Activated CD4-positive, alpha-beta T cell treated with anti-CD3 and anti-CD28 coated beads for 24 hours (primary cell): Measurements from ENCODE around the gene SERBP1.
A peak's percentile ranks its signal among the peaks of the same experiment; 100 is the strongest.
"Not testable (repeated sequence)": the region's sequence is repeated elsewhere in the genome, so short reads cannot be mapped to it uniquely, and the experiment has no call there.

Experiments
- DNase-seq, 2 donors: peaks; one replicate each; pipeline ENCODE4 v3.0.0-alpha.2; 2020; ENCODE audit warnings: low read depth in 2 of 2

The SERBP1 gene

DNA sequence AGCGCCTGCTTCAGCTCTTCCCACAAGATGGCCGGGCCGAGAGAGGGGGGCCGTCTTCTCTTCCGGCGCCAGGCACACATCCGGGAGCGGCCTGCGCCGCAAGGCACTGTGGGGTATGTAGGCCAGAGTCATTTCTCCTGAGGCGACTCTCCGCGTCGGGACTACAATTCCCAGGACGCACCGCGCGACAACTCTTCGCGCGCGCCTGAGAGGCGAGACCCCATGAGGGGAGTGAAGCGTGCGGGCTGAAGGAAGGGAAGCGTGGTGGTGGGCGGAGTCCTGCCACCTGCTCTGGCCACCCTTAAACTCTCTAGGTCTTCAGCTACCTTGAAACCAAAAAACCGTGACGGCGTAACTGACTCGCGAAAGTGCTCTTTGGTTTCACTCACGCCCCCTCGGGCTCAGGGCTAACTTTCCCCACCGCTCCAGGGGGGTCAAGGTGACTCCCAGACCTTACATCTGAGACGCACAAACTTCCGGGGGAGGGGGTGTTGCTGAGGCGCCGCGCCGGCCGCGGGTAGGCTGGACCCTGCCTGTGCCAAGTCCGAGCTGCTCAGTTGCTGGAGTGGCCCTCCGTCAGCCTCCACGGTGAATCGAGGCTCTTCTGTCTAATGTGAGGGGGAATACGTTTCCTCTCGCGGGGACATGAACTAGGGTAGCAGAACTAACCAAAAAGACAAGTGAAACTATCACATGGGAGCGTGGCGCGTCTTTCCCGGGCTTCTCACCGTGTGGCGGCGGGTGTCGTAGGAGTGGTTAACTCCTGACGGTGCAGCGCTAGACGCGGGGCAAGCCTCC lies at the start of gene SERBP1:
TSS of gene SERBP1 (minus strand) at position 45 of the 798 bp plus-strand sequence. CDS start 102 bp downstream, outside the sequence.
- peak; percentile 87 for DNase-seq

DNA sequence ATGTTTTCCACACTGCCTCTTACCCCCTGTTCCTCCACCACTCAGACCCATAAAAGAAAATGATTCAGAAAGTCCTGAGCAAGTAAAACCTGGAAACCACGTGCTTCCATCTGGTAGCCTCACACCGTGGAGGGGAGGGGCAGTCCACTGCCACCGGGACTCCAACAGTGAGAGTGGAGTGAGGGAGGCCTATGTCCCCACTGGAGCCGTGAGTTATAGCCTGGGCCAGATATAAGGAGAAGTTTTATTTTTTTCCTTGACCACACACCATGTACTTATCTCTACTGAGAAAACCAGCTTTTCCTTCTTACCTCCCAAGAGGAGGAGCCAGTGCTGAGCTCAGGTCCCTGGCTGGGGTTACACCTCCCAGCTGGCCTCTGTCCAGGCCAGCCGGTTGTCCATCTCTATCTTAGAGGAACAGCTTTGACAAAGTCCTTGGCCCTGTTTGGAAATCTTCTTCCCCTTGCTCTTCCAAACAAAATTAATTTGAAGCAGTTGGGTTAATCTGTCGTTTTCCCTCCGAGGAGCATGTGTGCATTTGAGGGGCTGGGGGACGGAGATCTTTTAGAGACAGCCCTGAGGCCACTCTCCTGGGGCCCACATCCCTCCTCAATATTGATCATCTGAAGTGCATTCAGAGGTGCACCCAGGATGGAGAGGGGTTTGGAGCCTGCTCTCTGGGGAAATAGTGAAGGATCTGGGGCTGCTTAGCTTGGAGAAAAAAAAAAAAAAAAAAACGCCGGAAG lies 49.1 kb upstream of the SERBP1 start:
- DNase-seq, result no peak

DNA sequence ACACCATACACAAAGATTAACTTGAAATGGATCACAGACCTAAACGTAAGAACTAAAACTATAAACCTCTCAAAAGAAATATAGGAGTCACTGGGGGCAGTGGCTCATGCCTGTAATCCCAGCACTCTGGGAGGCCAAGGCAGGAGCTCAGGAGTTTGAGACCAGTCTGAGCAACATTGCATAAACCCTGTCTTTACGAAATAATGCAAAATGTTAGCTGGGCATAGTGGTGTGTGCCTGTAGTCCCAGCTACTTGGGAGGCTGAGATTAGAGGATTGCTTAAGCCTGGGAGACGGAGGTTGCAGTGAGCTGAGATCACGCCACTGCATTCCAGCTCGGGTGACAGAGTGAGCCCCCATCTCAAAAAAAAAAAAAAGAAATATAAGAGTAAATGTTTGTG lies 46.7 kb upstream of the SERBP1 start:
- DNase-seq, result no peak

DNA sequence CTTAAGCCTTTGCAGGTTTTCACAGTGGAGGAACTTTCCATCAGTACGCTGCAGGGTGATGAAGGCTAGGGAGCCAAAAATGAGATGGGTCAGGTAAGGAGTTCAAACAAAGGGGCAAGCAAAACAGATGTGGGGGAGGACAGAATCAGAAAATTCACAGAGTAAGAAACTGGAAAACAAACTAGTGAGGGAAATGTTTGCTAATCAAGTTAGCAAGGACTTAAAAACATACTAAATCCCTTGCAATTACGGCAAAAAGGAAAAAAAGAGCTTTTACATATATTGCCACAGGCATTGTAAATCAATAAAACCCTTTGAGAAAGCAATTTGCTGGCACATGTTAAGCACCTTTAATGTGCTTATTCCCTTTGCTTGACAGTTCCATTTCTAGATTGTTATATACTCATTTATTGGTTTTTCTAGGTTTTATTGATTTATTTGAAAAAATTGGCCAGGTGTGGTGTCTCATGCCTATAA lies 45.8 kb upstream of the SERBP1 start:
- DNase-seq, result no peak

DNA sequence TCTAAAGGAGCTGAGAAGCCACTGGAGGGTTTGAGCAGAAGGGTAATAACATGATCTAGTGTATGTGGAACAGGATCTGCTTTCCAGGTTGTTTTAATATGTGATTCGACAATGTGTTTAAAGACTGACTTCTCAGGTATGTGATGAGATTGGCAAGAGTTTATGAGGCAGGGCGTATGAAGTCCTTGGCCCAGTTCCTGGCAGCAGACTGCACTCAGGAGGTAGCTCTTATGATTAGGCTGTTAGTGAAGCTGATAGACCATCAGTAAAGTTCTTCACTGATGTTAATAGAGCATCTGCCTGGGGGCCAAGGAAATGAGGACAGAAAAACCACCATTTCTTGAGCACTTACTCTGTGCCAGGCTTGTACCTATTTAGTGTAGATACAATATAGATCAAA lies 41.9 kb upstream of the SERBP1 start:
- no peak for DNase-seq

DNA sequence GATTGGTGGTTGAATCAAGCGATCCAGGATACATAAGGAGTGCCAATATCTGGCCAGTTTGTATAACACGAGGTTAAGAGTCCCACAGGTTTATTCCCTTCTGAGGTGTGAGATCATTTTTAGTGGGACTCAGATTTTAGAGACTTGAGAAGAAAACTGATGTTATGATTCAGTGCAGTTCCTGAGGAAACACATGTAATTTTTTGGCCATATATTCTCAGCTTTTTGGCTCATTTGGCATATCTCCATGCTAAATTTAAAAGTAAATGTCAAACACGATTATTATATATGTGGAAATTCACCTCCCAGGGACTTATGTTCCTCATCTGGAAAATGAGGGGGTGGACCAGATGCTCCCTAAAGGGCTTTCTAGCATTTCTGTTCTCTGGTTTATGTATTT lies 39.2 kb upstream of the SERBP1 start:
- no peak for DNase-seq

DNA sequence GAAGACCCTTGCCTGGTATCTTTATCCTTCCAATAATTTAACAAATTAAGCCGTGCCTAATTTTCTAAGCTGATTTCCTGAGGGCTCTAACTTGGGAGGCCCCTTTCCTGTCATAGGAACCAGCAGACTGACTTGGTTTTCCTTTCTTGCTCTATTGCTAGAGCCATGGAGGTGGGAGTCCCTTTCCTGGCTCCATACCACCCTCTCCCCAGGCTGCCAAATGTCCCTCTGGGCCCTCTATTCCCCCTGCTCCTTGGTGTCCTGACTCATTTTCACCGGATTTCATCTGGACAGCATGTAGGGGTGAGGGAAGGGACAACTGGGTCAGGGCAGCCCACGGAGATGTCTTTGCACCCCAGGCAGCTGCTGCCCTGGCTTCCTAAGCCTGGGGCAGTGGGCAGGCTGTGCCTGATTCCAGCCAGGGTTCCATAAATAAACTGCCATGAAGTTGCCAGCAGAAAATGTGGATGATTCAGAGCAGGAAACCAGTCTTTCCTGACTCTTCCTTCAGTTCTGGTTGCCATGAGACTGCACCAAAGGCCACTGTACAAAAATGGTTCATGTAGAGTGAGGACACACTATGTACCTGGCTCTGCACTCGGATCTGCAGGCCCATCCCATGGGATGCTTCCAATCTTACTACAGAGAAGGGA lies 38.0 kb upstream of the SERBP1 start:
- DNase-seq, result no peak

DNA sequence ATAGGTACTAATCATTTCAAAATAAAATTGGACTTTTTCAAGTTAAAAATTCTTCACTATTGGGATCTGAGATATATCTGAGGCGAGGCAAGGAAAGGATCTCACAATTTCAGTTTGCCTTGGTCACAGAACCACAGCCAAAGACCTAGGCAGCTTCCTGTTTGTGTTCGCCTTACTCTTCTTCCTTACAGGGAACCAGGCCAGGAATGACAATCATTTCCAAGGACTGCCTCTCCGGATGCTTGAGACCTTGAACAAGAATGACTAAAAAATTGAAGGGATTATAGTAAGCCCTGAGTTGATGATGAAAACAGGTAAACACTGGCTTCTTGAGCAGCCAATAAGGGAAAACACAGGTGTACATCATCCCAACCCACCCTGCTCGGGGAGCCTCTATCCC lies 35.2 kb upstream of the SERBP1 start:
- DNase-seq, result no peak

DNA sequence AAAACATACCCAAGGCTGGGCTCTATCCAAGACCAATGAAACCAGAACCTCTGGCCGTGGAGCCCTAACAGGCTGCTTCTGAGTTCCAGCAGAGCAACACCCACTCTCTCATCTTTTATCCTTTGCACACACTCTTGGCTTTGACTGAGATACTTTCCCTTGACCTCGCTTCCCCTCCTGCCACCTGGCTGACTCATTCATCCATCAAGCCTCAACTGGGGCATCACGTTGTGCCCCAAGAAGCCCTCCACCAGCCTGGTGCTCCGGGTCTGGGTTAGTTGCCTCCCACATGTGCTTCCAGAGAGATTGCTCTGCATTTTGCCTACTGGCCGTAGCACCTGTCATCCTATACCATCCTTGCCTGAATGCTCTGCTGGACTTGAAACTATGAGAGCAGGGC lies 34.5 kb upstream of the SERBP1 start:
- DNase-seq, result no peak

DNA sequence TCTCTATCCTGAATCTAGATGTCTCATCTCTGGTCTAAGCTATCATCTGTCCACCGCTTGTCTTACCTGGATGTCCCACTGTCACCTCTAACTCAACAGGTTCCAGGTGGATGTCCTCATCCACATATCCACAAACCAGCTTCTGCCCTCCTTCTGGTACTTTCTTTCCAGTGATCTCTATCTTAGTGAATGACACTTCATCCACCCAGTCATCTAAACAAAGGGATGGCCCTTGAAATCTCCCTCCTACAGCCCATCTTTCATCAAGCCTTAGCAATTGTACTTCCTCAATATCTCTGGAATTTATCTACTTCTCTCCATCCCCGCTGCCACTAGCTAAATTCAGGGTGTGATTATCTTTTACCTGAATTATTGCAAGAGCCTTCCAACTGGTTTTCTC lies 33.9 kb upstream of the SERBP1 start:
- no peak for DNase-seq

DNA sequence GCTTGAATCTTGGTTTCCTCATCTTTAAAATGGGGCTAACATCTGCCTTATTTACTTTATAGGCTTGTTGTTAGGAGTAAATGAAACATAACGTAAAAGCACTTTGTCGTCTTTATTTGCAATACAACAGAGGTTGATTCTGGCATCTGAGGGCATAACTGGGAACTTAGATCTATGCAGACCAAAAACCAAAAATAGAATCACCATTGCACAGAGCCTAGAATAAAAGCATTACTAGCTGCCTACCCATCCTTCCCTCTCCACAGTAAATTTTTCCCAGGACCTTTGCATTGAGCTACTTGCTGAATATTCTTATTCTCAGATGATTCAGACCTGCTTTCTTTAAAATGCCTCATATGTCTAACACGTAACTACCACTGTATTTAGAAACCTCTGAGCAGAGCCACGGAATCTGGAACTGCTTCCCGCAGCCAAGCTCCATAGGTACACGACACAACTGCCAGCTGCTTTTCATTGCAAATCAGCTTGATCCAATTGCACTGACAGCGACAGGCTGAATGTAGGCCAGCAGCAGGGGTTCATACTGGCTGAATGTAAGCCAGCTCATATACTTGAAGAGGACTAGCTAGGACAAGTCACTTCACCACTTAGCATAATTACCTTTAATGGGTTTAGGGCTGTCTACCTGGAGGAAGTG lies 33.2 kb upstream of the SERBP1 start:
- DNase-seq, result no peak

DNA sequence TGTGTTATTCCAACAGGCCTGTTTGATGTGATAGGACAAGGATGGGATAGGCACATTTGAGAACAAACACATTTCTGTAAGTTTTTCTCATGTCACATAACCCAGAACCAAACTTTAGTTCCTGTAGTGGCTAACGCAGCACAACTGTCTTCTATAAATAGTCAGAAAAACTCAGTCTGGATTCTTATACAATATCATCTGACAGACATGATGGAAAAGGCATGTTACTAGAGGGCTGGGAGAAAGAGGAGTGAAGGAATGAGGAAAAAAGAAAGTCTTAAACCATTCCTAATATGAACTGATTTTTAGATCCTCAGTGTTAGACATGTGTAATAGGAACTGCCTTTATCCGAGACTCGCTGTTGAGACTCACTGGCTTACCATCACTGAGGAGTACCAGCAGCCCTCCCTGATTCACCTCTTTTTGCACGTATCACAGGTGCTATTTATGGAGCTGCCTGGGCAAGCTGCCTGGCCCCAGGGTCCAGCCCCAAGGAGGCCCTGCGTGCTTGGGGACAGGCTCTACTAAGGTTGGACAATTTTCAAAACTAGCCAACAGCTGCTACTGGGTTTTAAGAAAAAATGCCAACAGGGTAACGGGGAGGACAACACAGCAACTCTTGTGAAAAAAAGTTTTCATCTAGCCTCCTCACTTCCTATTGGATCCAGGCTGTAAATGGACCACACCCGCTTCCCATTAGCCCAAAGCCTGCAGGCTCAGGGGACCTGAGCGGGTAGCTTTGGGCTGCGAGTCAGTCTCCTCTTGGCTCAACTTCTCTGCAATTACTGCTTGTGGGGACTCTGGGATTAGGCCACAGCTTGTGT lies 30.7 kb upstream of the SERBP1 start:
- DNase-seq, result no peak

DNA sequence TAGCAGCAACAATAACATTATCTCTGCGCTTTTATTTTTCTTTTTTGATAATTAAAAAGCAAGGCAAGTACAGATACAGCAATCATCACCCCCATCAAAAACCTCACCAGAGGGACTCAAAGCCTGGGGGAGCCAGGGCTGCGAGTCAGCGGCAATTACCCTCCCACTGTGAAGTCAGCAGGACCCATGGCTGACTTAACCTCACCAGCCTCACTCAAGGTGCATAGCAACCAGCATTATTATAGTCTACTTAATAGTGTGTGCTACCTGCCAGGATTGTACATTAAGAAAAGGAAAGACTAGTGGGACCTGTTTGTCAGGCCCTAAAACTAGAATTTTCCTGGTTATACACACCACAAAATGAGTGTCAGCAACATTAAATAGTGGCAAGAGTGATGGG lies 28.9 kb upstream of the SERBP1 start:
- DNase-seq, result no peak

DNA sequence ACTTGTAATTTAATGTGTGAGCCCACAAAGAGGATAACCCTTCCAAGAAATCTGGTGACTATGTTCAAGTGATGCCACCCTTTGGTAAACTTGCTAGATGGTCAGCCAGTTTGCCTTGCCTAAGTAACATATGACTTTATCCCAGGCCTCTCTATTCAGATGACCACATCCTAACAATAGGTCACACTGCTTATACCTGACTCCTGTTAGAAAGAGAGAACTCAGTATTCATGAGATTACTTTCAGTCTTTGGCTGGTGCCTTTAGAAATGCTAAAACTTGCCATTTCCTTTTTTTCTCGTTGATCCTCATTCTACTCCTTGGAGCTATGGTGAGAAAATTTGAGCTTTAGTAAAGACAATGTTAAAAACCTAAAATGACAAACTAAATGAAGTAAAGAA lies 28.5 kb upstream of the SERBP1 start:
- DNase-seq, result no peak

DNA sequence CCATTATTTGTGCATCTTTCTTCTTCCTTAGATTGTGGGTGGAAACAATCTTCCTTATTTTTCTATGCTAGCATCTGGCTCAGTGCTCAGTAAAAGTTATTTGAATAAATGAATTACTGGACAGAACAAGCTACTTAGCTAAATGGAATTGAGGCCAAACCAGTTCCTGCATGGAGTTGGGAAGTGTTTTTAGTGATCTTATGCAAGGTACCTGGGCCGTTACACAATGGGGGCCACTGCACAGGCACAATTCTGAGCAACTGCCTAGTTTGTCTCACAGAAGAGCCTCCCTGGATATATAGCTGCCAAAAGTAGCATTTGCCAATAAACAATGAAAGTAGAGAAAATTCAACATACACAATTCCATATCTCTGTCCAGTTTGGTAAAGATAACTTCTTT lies 27.0 kb upstream of the SERBP1 start:
- DNase-seq, result no peak

DNA sequence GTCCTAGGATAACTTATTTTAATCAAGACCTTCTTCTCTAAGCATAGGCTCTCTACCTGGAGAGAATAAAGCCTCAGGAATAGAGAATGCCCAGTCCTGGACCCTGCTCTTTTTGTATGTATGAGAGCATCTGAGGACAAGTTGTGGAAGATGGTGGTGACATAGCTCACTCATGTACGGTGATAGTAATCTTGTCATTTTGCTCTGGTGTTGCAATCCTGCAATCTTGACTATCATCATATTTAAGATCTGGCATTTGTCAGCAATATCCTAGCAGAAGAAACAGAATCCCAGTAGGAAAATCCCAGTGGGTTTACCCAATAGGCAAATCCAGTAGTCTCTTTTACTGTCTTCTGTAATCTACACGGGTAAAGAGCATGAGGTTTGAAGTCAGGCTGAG lies 21.6 kb upstream of the SERBP1 start:
- no peak for DNase-seq

DNA sequence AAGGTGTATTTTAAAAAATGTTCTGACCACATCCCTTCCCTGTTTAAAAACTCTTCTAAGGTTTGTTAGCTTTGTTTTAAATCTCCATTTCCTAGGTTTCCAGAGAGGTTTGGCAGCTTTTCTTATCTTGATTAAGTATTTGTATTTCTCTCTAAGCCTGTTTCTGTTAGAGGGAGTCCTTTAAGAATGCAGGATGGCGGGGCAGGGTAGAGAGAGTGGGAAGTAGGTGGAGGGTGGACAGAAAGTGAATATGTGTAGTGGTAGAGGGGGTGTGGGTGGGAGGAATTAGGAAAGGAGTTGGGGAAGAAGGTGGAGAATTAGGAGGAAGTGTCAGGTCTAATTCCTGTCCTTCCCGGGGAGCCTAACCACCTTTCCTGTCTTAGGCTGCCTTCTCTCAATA lies 21.2 kb upstream of the SERBP1 start:
- no peak for DNase-seq

DNA sequence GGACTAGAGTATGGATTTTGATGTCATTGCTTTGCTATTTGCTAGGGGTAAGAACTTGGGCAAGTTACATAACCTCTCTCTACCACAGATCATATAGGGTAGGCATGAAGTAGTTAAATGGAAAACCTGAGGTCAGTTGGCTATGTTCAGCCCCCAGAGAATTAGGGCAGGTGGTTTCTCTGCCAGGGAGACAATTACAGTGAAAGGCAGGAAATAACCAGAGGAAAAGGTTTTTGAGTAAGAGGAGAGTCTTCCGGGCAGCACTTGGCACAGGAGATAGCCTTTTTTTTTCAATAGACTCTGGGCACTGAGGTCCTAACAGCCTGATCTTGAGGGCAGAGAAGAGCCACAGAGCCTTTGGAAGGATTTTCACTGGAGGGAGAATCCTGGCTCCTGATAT lies 16.7 kb upstream of the SERBP1 start:
- DNase-seq, result no peak

DNA sequence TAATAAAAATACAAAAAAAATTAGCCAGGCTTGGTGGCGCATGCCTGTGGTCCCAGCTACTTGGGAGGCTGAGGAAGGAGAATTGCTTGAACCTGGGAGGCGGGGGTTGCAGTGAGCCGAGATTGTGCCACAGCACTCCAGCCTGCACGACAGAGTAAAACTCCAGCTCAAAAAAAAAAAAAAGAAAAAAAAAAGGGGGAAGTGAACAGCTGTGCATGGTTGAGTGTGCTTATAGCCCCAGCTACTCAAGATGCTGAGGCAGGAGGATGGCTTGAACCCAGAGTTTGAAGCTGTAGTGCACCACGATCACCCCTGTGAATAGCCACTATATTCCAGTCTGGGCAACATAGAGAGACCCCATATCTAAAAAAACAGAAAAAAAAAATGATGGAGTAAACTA lies 15.8 kb upstream of the SERBP1 start:
- not testable (repeated sequence) for DNase-seq

DNA sequence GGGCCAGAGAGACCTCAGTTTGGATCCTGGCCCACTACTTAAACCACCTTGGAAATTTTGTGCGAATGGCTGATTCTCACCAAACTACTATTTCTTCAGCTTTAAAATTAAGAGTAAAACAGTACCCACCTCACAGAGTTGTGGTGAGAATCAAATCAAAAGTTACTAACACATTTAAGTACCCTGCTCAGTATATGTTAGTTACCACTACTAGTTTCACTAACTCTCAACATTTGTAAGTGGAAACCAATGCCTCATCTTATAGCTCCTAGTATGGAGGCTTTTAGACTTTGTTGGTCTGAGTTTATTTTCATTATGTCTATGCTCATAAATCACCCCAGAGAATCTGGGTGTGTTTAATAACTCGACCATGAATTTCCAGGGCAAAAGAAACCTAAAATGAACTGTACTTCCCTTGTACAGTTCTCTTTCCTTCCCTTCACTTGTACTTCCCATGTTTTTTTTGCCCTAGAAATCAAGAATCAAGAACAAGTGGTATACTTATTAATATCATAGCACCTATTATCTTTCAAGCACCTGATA lies 11.6 kb upstream of the SERBP1 start:
- no peak for DNase-seq

DNA sequence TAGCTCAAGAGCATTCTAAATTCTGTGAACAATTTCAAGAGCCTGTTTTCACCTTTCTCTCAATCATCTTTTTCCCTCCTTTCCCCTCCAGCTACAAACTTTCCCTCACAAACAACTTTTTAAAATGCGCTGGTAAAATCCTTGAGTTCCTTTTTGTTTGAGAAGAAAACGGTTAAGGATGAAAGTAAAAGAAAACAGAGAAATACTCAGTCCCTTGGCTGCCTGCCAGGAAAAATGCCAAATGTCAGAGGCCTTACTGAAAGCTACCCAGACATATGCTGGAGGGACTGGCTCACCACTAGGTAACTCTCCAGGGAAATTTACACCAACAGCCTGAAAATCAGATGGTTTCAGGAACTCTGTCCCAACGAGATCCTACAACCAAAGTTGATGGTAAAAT lies 11.0 kb upstream of the SERBP1 start:
- peak; percentile 23 to 38 for DNase-seq
